BE2C (cell line): ENCODE data around the gene LIN52. TPM values are rescaled to one million over a fixed set of nuclear protein-coding genes. Genes with fewer than 3 reads are reported as not detected.

Experiments
- DNase-seq: peaks from one replicate; pipeline ENCODE4 v3.0.0-alpha.2; 2020
- H3K27me3 ChIP-seq: fragments of 250-450 bp; sonication (Bioruptor Pico); 2 replicates; pipeline ENCODE4 v1.5.1; 2020; ENCODE audit warnings: mild to moderate bottlenecking
- H3K36me3 ChIP-seq: fragments of 250-450 bp; sonication (Bioruptor Pico); 2 replicates; pipeline ENCODE4 v1.5.1; 2020; ENCODE audit warnings: mild to moderate bottlenecking
- H3K4me1 ChIP-seq: fragments of 250-450 bp; sonication (Bioruptor Pico); 2 replicates; pipeline ENCODE4 v1.5.1; 2020
- H3K4me3 ChIP-seq: 2 replicates; pipeline ENCODE4 v1.5.1; 2011; ENCODE audit warnings: low read depth, low read length
- H3K9me3 ChIP-seq: fragments of 250-450 bp; sonication (Bioruptor Pico); 2 replicates; pipeline ENCODE4 v1.5.1; 2020
- polyA plus RNA-seq: library from polyadenylated mRNA; unstranded; fragments of >200 nt; gene quantifications from one replicate; pipeline ENCODE4 v1.2.1, GENCODE V29; 2012; ENCODE audit warnings: low read depth, missing spikeins; ENCODE audit not compliant: insufficient read length, insufficient read depth
- TF ChIP-seq, protein P1 (sequence below): IDR thresholded peaks from 2 replicates; pipeline ENCODE4 v1.5.1; 2012; ENCODE audit warnings: mild to moderate bottlenecking, low read depth, low read length

LIN52 gene
- 11.2 TPM for polyA plus RNA-seq

GRCh38 chr14:74084277-74085046 is at the start of gene LIN52, which contains the start of gene ALDH6A1:
Gene LIN52 (plus strand): TSS chr14:74084956. CDS start chr14:74084975, 19 bp downstream.
Gene ALDH6A1 (minus strand): TSS chr14:74084453. CDS start chr14:74084394, 59 bp downstream.
- TF ChIP-seq, protein P1, sequence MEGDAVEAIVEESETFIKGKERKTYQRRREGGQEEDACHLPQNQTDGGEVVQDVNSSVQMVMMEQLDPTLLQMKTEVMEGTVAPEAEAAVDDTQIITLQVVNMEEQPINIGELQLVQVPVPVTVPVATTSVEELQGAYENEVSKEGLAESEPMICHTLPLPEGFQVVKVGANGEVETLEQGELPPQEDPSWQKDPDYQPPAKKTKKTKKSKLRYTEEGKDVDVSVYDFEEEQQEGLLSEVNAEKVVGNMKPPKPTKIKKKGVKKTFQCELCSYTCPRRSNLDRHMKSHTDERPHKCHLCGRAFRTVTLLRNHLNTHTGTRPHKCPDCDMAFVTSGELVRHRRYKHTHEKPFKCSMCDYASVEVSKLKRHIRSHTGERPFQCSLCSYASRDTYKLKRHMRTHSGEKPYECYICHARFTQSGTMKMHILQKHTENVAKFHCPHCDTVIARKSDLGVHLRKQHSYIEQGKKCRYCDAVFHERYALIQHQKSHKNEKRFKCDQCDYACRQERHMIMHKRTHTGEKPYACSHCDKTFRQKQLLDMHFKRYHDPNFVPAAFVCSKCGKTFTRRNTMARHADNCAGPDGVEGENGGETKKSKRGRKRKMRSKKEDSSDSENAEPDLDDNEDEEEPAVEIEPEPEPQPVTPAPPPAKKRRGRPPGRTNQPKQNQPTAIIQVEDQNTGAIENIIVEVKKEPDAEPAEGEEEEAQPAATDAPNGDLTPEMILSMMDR: peak; percentile 16; the same call in 1 of the 2 replicates

GRCh38 chr14:74035556-74035955 is 49.2 kb upstream of the LIN52 start:
- DNase-seq: no peak

More at GRCh38 chr14:74084277-74085046, at the start of gene LIN52, which contains the start of gene ALDH6A1:
- no peaks in the 10 kb centered on the region for H3K9me3 ChIP-seq
- H3K27me3 ChIP-seq: no peaks in the 10 kb centered on the region
- H3K4me3 ChIP-seq: peak within 1 kb of the TSS; percentile 80
- DNase-seq: peak; percentile 100
- H3K4me1 ChIP-seq: no peaks in the 10 kb centered on the region
- H3K36me3 ChIP-seq: no peaks in the 10 kb centered on the region

DNA sequence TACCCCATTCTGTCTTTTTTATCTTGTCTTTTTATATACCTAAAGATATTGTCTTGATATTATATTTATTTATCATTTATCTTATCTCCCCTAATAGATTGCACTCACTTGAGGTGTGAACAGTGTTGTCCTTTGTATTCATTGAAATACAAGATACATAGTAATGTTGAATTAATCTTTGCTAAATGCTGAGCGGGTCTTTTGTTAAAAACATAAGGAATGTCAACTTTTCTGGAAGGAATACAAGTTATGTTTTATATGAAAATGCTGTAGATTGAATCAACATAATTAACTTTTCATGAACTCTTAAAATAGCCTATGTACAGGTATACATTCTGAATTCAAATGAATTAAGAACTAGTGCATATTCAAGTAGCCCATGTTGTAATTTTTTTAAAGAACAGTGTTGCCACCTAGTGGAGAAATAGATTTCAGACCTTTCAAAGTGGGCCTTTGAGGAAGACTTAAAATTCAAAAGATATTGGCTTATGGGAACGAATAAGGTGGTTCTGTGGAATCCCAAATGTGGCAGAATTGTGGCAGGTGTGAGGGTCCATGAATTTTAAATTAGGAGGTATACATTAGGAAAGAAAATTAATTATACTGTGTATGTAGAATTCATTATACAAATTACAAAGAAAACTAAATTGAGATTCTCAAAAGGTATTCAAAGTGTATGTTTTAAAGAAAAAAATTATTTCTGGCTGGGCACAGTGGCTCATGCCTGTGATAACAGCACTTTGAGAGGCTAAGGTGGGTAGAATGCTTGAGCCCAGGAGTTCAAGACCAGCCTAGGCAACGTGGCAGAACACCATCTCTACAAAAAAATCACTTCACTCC is 46.5 kb upstream of the LIN52 start:
- no peak for DNase-seq
- no peaks in the 10 kb centered on the region for H3K9me3 ChIP-seq
- no peaks in the 10 kb centered on the region for H3K4me1 ChIP-seq
- H3K36me3 ChIP-seq: no peaks in the 10 kb centered on the region
- H3K4me3 ChIP-seq: no peak overlapping the region
- H3K27me3 ChIP-seq: no peaks in the 10 kb centered on the region
- TF ChIP-seq, protein P1: peak; percentile 69

More at GRCh38 chr14:74035556-74035955, 49.2 kb upstream of the LIN52 start:
- Histone ChIP-seq H3K9me3 (no peaks in the 10 kb centered on the region), H3K27me3 (no peaks in the 10 kb centered on the region), H3K4me3 (no peak overlapping the region), H3K4me1 (no peaks in the 10 kb centered on the region), H3K36me3 (no peaks in the 10 kb centered on the region)
- TF ChIP-seq, protein P1: no peak

- no peak overlapping the region for H3K4me3 ChIP-seq
- H3K36me3 ChIP-seq: no peaks in the 10 kb centered on the region
- H3K27me3 ChIP-seq: no peaks in the 10 kb centered on the region
- no peak for DNase-seq
- H3K9me3 ChIP-seq: no peaks in the 10 kb centered on the region
- H3K4me1 ChIP-seq: no peaks in the 10 kb centered on the region
- TF ChIP-seq, protein P1: no peak
These were observed 42.5 kb upstream of the LIN52 start for GRCh38 chr14:74042296-74042695.

DNA sequence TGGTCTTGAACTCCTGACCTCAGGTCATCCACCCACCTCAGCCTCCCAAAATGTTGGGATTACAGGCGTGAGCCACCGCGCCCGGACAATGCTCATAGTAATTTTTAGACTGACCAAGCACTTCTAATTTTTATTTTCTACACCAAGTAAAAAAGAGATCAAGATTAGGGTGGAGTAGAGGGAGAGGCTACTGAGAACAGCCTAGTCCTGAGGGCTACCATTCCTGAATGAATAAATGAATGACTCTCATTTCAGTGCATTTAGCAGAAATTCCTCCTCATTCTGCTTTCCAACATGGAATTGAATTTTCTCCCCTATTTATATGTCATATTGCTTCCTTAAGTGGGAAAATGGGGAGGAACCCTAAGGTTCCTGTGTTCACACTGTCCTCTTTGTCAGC is 39.2 kb upstream of the LIN52 start:
- Histone ChIP-seq H3K4me3 (no peak overlapping the region), H3K36me3 (no peaks in the 10 kb centered on the region), H3K27me3 (no peaks in the 10 kb centered on the region), H3K4me1 (no peaks in the 10 kb centered on the region), H3K9me3 (no peaks in the 10 kb centered on the region)
- TF ChIP-seq, protein P1: no peak
- no peak for DNase-seq
